Heart left ventricle (tissue), 13 donors: ENCODE results near the gene EPHB6.

Source experiments
- CTCF ChIP-seq, 12 donors: fragments of 200-600 bp; sonication (generic) in 4 of 12; IDR thresholded peaks; one replicate each; pipeline versions ENCODE4 v1.5.0 to v1.8.0; 2018 to 2022; ENCODE audit warnings: antibody characterized with exemption in 12 of 12, mild to moderate bottlenecking in 5 of 12
- POLR2A ChIP-seq, 2 donors: fragments of 450-650 bp; IDR thresholded peaks; one replicate each; pipeline ENCODE4 v1.6.1; 2017; ENCODE audit warnings: antibody characterized with exemption in 2 of 2, mild to moderate bottlenecking in 2 of 2, moderate library complexity in 2 of 2
- donor health status: ischemic (EF 13 %, LVEDD 7.1; RV severe dilation, severe dysfunction).
- donor health status: DM: no; HTN: yes; CAD: no.
- donor health status: DM: no; HTN: no; CAD: no.
- donor health status: ischemic (EF 25% LVEDD 6.9; RV normal size, moderate dysfunction).
- donor health status: ischemic (EF 25% LVEDD 5.7; RV mildly dilated, moderate dysfunction).
- donor health status: ischemic (EF 35%, LVEDD 5.7; RV mildly dilated, moderate dysfunction).
- donor health status: nonischemic (EF 11% LVEDD 7.7; RV severe dilation, severe dysfunction).
- donor health status: DM: yes; HTN: yes; CAD: no.
- donor health status: PGD.
- donor health status: ischemic (EF 29% LVEDD 5.4; RV normal size, mild dysfunction).
- donor health status: nonischemic (EF 23%, LVEDD 6.1; RV moderate dilation, normal function).

- TF ChIP-seq CTCF (IDR thresholded peaks at IDR 0.05): no peak
- TF ChIP-seq POLR2A (IDR thresholded peaks at IDR 0.05): no peak
Measured at GRCh38 chr7:142855756-142856564, 1.1 kb downstream of the EPHB6 start.
